Measurements from ENCODE around the gene C17orf58. TPM values are rescaled to one million over a fixed set of nuclear protein-coding genes. Genes with fewer than 3 reads are reported as not detected.

The C17orf58 gene
- total and polyA plus RNA-seq, 2 of the 4 experiments (the other 2 are of a cell fraction), result 7.2 to 10.2 TPM

GRCh38 chr17:68016838-68017237, 20.6 kb upstream of the C17orf58 start:
- no peak overlapping the region for H3K23ac ChIP-seq (ENCODE audit: low read depth, low read length)
- H2BK5ac ChIP-seq (ENCODE audit: low read depth, low read length, poor library complexity, severe bottlenecking), result no peak overlapping the region
- no peaks in the 10 kb centered on the region for H3K36me3 ChIP-seq (ENCODE audit: control insufficient read depth, insufficient read depth, low read length)
- no peak overlapping the region for H3K18ac ChIP-seq (ENCODE audit: low read depth, low read length)
- H3K27ac ChIP-seq (ENCODE audit: insufficient read depth, low read length), result no peak overlapping the region
- no TSS peak for BruUV-seq (replicated peaks)
- H2BK20ac ChIP-seq (ENCODE audit: low read depth, low read length), result no peak overlapping the region
- no peak overlapping the region for H3K9ac ChIP-seq (ENCODE audit: low read depth, low read length)
- H4K5ac ChIP-seq (ENCODE audit: low read depth, low read length), result no peak overlapping the region
- H2BK15ac ChIP-seq (ENCODE audit: low read depth, low read length), result no peak overlapping the region
- no peak overlapping the region for H2AFZ ChIP-seq (replicated peaks; ENCODE audit: low read length, poor library complexity)
- H2AK9ac ChIP-seq (replicated peaks; ENCODE audit: low read depth, low read length, poor library complexity), result no peak overlapping the region
- peaks cover 7% of the 10 kb centered on the region for H3K27me3 ChIP-seq (ENCODE audit: control insufficient read depth, insufficient read depth, low read length)
- no peak overlapping the region for H4K91ac ChIP-seq (ENCODE audit: insufficient read depth, low read depth, low read length)
- no peak for DNase-seq
- H3K79me1 ChIP-seq (ENCODE audit: low read depth in 1 of 2, low read length in 2 of 2), result no peaks in the 10 kb centered on the region; a peak in 1 of 4 replicates
- H3K4me3 ChIP-seq (ENCODE audit: insufficient read depth, low read depth, low read length), result no peak overlapping the region
- peaks cover 5% of the 10 kb centered on the region; the same call in 1 of the 2 replicates for H4K20me1 ChIP-seq (ENCODE audit: insufficient read depth, low read length)
- no peak overlapping the region for H3K14ac ChIP-seq (replicated peaks; ENCODE audit: low read depth, low read length)
- H3K4me2 ChIP-seq (ENCODE audit: low read depth, low read length), result no peak overlapping the region
- dilution Hi-C loops (cut with HindIII; ENCODE audit: low sequenced_read_pairs, unreplicated experiment), result no loop called here
- TF ChIP-seq NFE2L2 (IDR thresholded peaks at IDR 0.05; ENCODE audit: low read depth, low read length) (no peak), CHD1 (IDR thresholded peaks at IDR 0.05; ENCODE audit: low read depth, low read length) (no peak), MAFK (IDR thresholded peaks at IDR 0.05; ENCODE audit: low read depth, low read length) (no peak), USF2 (IDR thresholded peaks at IDR 0.05; ENCODE audit: low read depth, low read length) (no peak), ELK1 (IDR thresholded peaks at IDR 0.05; ENCODE audit: borderline replicate concordance, low read depth, low read length) (no peak), BHLHE40 (IDR thresholded peaks at IDR 0.05; ENCODE audit: low read depth, low read length) (no peak), FOS (IDR thresholded peaks at IDR 0.05; ENCODE audit: low read depth, low read length) (no peak), CTCF (conservative IDR thresholded peaks at IDR 0.05; ENCODE audit: low read depth, low read length) (no peak), RAD21 (IDR thresholded peaks at IDR 0.05; ENCODE audit: low read length) (no peak), POLR2A (IDR thresholded peaks at IDR 0.05; ENCODE audit: low read depth, low read length) (no peak), MAZ (IDR thresholded peaks at IDR 0.05; ENCODE audit: borderline replicate concordance, low read depth, low read length) (no peak), SMC3 (IDR thresholded peaks at IDR 0.05; ENCODE audit: low read depth, low read length) (no peak), RCOR1 (IDR thresholded peaks at IDR 0.05; ENCODE audit: insufficient replicate concordance, low read length) (no peak), CEBPB (IDR thresholded peaks at IDR 0.05; ENCODE audit: low read depth, low read length) (no peak)
- H3K9me1 ChIP-seq (ENCODE audit: insufficient read depth, low read length), result no peaks in the 10 kb centered on the region
- in situ Hi-C loops (cut with MboI; ENCODE audit: low sequenced_read_pairs), result no loop called here
- no peaks in the 10 kb centered on the region for H3K4me1 ChIP-seq (ENCODE audit: control insufficient read depth, insufficient read depth, low read length)
- no peak overlapping the region for H2AK5ac ChIP-seq (ENCODE audit: low read depth, low read length)
- H3K56ac ChIP-seq (ENCODE audit: extremely low read depth, insufficient read depth, low read length), result no peak overlapping the region
- no peak overlapping the region for H3K4ac ChIP-seq (ENCODE audit: low read depth, low read length)
- no CpG with 5 or more reads among the region's 2 CpGs for WGBS, 2 experiments (ENCODE audit: extremely low coverage in 2 of 2, insufficient read length in 1 of 2)
- no peak overlapping the region for H4K8ac ChIP-seq (ENCODE audit: low read depth in 2 of 2, low read length in 2 of 2)
- ChIA-PET POLR2A (ENCODE audit: unreplicated experiment) (no interaction called here), CTCF (no interaction called here)
- no peaks in the 10 kb centered on the region for H3K9me3 ChIP-seq (ENCODE audit: control insufficient read depth, insufficient read depth, low read length)
- intact Hi-C loops (cut with micrococcal nuclease), result no loop called here
- no peak for ATAC-seq (ENCODE audit: low read depth)
- no peak overlapping the region for H2BK120ac ChIP-seq (ENCODE audit: low read depth, low read length)

Measured in IMR-90 (cell line).